A673 (cell line): ENCODE results near the gene ZNF516. TPM values are rescaled to one million over a fixed set of nuclear protein-coding genes. Genes with fewer than 3 reads are reported as not detected.

Experiments used
- BruUV-seq: library from RNA; stranded (reverse); fragments of 400-500 nt; replicated peaks from 2 replicates; lab custom pipeline; 2021; lab: Mats Ljungman, UMichigan
- CTCF ChIA-PET: fragments of 300-600 bp; sonication (Branson Sonifier 250); formaldehyde crosslinking; loops from one replicate; lab custom pipeline; 2022; ENCODE audit warnings: antibody characterized with exemption; lab: Charles Lee
- POLR2A ChIA-PET: fragments of 300-600 bp; sonication (Branson Sonifier 250); formaldehyde crosslinking; loops from one replicate; lab custom pipeline; 2022; ENCODE audit warnings: antibody characterized with exemption; ENCODE audit not compliant: low non-redundant PET; lab: Charles Lee
- DNase-seq: peaks from one replicate; pipeline ENCODE4 v3.0.0-alpha.2; 2015; ENCODE audit warnings: low spot score
- H3K27ac ChIP-seq: fragments of 200-600 bp; sonication (generic); 2 replicates; pipeline ENCODE4 v1.5.1; 2016; ENCODE audit warnings: mixed run types, low read depth, mild to moderate bottlenecking, mixed read lengths, antibody characterized with exemption, low read length; ENCODE audit not compliant: poor library complexity, severe bottlenecking
- H3K27me3 ChIP-seq: fragments of 200-600 bp; sonication (generic); replicated peaks from 2 replicates; pipeline ENCODE4 v1.6.1; 2017; ENCODE audit warnings: mixed run types, low read depth, mild to moderate bottlenecking, mixed read lengths, antibody characterized with exemption, low read length; ENCODE audit not compliant: insufficient read depth, poor library complexity
- H3K36me3 ChIP-seq: fragments of 200-600 bp; sonication (generic); 2 replicates; pipeline ENCODE4 v1.6.1; 2016; ENCODE audit warnings: mixed run types, mild to moderate bottlenecking, mixed read lengths, antibody characterized with exemption, low read length; ENCODE audit not compliant: insufficient read depth, poor library complexity, severe bottlenecking
- H3K4me1 ChIP-seq: fragments of 200-600 bp; sonication (generic); 2 replicates; pipeline ENCODE4 v1.6.1; 2017; ENCODE audit warnings: mixed run types, mild to moderate bottlenecking, mixed read lengths, antibody characterized with exemption, low read length; ENCODE audit not compliant: insufficient read depth, poor library complexity, severe bottlenecking
- H3K4me3 ChIP-seq: fragments of 200-600 bp; sonication (generic); 2 replicates; pipeline ENCODE4 v1.5.1; 2016; ENCODE audit warnings: low read depth, mixed run types, mild to moderate bottlenecking, mixed read lengths, low read length; ENCODE audit not compliant: poor library complexity, severe bottlenecking
- H3K9me3 ChIP-seq: fragments of 200-600 bp; sonication (generic); 2 replicates; pipeline ENCODE4 v1.6.1; 2016; ENCODE audit warnings: mixed run types, low read depth, mild to moderate bottlenecking, mixed read lengths, antibody characterized with exemption, low read length; ENCODE audit not compliant: poor library complexity, severe bottlenecking
- EZH2 ChIP-seq: fragments of 200-600 bp; sonication (generic); IDR thresholded peaks from 2 replicates; pipeline ENCODE4 v1.6.1; 2017; ENCODE audit warnings: borderline replicate concordance, low read depth, mild to moderate bottlenecking, mixed read lengths, antibody characterized with exemption, low read length; ENCODE audit not compliant: poor library complexity, severe bottlenecking
- intact Hi-C: fragments of 100-400 bp; cut with micrococcal nuclease; formaldehyde crosslinking; loops from one replicate; pipeline ENCODE4 v1.10.0; 2022; ENCODE audit not compliant: unreplicated experiment
- total RNA-seq: library from RNA; stranded (reverse); gene quantifications from 2 replicates; pipeline ENCODE4 v1.2.3, GENCODE V29; 2021
- TF ChIP-seq, protein P1 (sequence below): fragments of 300-800, 200-600 bp; sonication (generic); conservative IDR thresholded peaks from 2 replicates; pipeline ENCODE4 v1.5.1; 2017; ENCODE audit warnings: low read depth, mild to moderate bottlenecking, antibody characterized with exemption, low read length, moderate library complexity, mixed read lengths

The ZNF516 gene
- total RNA-seq, 1 experiment from 2014 or later: 32.3 TPM

GRCh38 chr18:76347341-76347740, 147.7 kb downstream of the ZNF516 start:
- BruUV-seq: no TSS peak
- ChIA-PET CTCF (no interaction called here), POLR2A (no interaction called here)
- H3K27me3 ChIP-seq: no peaks in the 10 kb centered on the region
- peaks cover 13% of the 10 kb centered on the region for H3K4me1 ChIP-seq
- DNase-seq: no peak
- no peak overlapping the region for H3K27ac ChIP-seq
- H3K9me3 ChIP-seq: no peaks in the 10 kb centered on the region
- intact Hi-C loops: loop anchor here (5.0 to 10.0 kb wide), 3 partner anchors 90 to 1695 kb away; no protein-coding TSS in a partner anchor
- no peak for TF ChIP-seq EZH2
- TF ChIP-seq, protein P1, sequence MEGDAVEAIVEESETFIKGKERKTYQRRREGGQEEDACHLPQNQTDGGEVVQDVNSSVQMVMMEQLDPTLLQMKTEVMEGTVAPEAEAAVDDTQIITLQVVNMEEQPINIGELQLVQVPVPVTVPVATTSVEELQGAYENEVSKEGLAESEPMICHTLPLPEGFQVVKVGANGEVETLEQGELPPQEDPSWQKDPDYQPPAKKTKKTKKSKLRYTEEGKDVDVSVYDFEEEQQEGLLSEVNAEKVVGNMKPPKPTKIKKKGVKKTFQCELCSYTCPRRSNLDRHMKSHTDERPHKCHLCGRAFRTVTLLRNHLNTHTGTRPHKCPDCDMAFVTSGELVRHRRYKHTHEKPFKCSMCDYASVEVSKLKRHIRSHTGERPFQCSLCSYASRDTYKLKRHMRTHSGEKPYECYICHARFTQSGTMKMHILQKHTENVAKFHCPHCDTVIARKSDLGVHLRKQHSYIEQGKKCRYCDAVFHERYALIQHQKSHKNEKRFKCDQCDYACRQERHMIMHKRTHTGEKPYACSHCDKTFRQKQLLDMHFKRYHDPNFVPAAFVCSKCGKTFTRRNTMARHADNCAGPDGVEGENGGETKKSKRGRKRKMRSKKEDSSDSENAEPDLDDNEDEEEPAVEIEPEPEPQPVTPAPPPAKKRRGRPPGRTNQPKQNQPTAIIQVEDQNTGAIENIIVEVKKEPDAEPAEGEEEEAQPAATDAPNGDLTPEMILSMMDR: no peak
- H3K36me3 ChIP-seq: no peaks in the 10 kb centered on the region
- no peak overlapping the region for H3K4me3 ChIP-seq

GRCh38 chr18:76346490-76347130, 148.4 kb downstream of the ZNF516 start:
- Histone ChIP-seq H3K9me3 (no peaks in the 10 kb centered on the region), H3K27ac (no peak overlapping the region), H3K4me3 (no peak overlapping the region), H3K4me1 (peaks cover 7% of the 10 kb centered on the region), H3K27me3 (no peaks in the 10 kb centered on the region), H3K36me3 (no peaks in the 10 kb centered on the region)
- no peak for DNase-seq
- TF ChIP-seq, protein P1: no peak
- no peak for TF ChIP-seq EZH2
- intact Hi-C loops: loop anchor here (5.0 to 10.0 kb wide), 3 partner anchors 89 to 1694 kb away; no protein-coding TSS in a partner anchor
- POLR2A ChIA-PET: no interaction called here
- CTCF ChIA-PET: no interaction called here
- BruUV-seq: no TSS peak

DNA sequence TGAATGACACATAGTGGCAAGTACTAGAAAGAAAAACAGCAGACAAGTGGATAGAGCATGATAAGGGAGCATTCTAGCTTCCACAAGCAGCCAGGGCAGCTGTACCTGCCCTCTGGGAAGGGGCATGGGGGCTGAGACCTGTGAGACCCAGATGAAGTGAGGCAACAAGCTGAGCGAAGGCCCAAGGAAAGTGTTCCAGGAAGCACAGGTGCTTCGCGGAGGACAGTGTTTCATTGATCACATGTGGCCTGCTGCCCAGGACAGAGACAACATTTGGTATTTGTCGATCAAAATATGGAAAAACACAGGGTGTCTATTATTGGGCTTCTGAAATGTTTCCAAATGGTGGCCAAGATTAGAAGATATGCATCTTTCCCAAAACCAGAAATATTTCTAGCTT, 149.1 kb downstream of the ZNF516 start:
- POLR2A ChIA-PET: no interaction called here
- Histone ChIP-seq H3K9me3 (no peaks in the 10 kb centered on the region), H3K4me3 (no peak overlapping the region), H3K36me3 (no peaks in the 10 kb centered on the region), H3K4me1 (peaks cover 5% of the 10 kb centered on the region), H3K27ac (no peak overlapping the region), H3K27me3 (no peaks in the 10 kb centered on the region)
- CTCF ChIA-PET: no interaction called here
- no TSS peak for BruUV-seq
- DNase-seq: no peak
- no peak for TF ChIP-seq EZH2
- TF ChIP-seq, protein P1: no peak
- intact Hi-C loops: loop anchor here (5.0 to 10.0 kb wide), 3 partner anchors 89 to 1694 kb away; no protein-coding TSS in a partner anchor
